ENCODE data around the gene ABL1.

Gene ABL1

DNA sequence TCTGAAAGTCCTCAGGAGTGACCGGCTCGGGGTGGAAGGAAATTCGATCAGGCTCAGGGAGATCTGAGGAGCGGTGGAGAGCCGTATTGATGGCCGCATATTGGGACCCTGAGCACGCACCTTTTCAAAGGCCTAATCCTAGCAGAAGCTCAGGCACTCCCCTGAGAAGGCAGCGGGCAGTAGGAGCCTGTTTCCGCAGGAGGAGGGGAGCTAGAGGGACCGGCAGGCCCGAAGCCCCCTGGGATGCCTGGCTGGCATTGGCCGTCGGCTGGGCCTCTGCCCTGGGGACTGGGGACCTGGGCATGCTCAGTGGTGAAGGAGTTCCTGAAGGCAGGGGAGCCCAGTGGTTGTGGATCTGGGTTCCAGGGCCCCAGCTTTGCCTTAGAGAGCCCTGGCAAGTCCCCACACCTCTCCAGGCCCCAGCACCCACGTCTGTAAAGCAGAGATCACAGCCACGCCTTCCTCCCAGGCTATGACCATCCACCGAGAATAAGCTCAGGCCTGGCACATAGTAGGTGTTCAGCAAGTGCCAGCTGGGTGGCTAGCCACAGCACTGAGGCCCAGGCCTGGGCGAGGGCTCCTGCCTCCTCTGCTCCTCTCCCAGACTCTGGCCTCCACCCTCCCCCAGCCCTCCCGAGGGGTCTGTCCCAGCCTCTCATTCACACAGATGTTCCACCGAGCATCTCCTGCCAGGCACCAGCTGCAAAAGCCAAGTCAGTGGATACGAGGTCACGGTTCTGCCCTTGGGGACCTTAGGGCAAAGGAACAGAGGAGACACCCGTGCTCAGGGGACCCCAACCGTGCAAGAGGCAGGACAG lies 78.8 kb downstream of the ABL1 start:
- no peak for TF ChIP-seq CTCF (IDR thresholded peaks at IDR 0.05; ENCODE audit: low read depth, low read length)
- DNase-seq (ENCODE audit: low read depth in 2 of 2), result no peak
- no peak overlapping the region for H3K4me3 ChIP-seq (replicated peaks in 1 of 2; ENCODE audit: low read depth in 2 of 2, low read length in 2 of 2)

GRCh38 chr9:130914417-130915095 lies 79.5 kb downstream of the ABL1 start:
- no peak for DNase-seq (ENCODE audit: low read depth in 2 of 2)
- no peak for TF ChIP-seq CTCF (IDR thresholded peaks at IDR 0.05; ENCODE audit: low read depth, low read length)
- H3K4me3 ChIP-seq (replicated peaks in 1 of 2; ENCODE audit: low read depth in 2 of 2, low read length in 2 of 2), result no peak overlapping the region

GRCh38 chr9:130915096-130915447 lies 80.0 kb downstream of the ABL1 start:
- H3K4me3 ChIP-seq (replicated peaks in 1 of 2; ENCODE audit: low read depth in 2 of 2, low read length in 2 of 2), result no peak overlapping the region
- no peak for TF ChIP-seq CTCF (IDR thresholded peaks at IDR 0.05; ENCODE audit: low read depth, low read length)
- DNase-seq (ENCODE audit: low read depth in 2 of 2), result no peak

- TF ChIP-seq CTCF (IDR thresholded peaks at IDR 0.05; ENCODE audit: low read depth, low read length), result no peak
- no peak for DNase-seq (ENCODE audit: low read depth in 2 of 2)
- H3K4me3 ChIP-seq (replicated peaks in 1 of 2; ENCODE audit: low read depth in 2 of 2, low read length in 2 of 2), result no peak overlapping the region
Measured at GRCh38 chr9:130917168-130917960, 82.3 kb downstream of the ABL1 start.

GRCh38 chr9:130918101-130918825 lies 83.2 kb downstream of the ABL1 start:
- H3K4me3 ChIP-seq (replicated peaks in 1 of 2; ENCODE audit: low read depth in 2 of 2, low read length in 2 of 2), result no peak overlapping the region
- DNase-seq (ENCODE audit: low read depth in 2 of 2), result no peak
- no peak for TF ChIP-seq CTCF (IDR thresholded peaks at IDR 0.05; ENCODE audit: low read depth, low read length)

DNA sequence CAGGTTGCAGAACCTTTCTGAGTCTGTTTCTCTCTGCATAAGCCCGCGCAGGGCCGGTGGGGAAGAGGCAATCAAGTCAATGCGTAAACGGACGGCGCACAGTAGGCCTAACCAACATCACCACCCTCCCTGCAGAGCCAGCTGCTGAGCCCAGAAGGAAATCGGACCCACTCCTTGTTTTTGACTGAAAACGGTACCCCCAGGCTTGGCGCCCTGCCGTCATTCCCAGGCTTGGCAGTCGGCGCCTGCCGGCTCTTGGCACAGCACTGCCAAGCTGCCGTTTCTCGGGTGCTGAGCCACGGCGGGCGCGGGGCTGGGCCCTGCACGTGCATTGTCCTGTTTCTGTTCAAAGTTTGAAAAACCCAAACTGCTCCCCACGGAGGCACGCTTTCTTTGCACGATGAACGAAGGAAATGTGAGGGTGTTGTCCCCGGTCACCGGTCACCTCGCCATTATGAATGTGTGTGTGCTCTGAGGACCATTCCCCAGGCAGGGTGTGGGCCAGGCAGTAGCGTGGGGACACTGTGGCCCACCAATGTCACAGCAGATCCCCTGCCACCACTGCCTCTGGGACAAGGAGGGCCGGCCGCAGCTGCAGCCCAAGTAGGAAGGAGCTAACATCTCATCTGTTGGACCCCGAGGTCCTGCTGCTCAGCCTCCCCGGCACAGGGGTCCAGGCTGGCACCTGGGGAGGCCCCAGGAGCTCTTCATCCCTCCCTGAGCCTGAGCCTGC lies 83.9 kb downstream of the ABL1 start:
- DNase-seq (ENCODE audit: low read depth in 2 of 2), result no peak
- no peak overlapping the region for H3K4me3 ChIP-seq (replicated peaks in 1 of 2; ENCODE audit: low read depth in 2 of 2, low read length in 2 of 2)

More for the DNA sequence above, 83.9 kb downstream of the ABL1 start:
- no peak for TF ChIP-seq CTCF (IDR thresholded peaks at IDR 0.05; ENCODE audit: low read depth, low read length)
